HEK293 (cell line): Measurements from ENCODE around the gene HDGF.

ENCODE experiments used
- ATF2 ChIP-seq: fragments of 450-650 bp; formaldehyde crosslinking; IDR thresholded peaks from 2 replicates; pipeline ENCODE4 v1.5.1; 2016; ENCODE audit warnings: missing biosample characterization, missing genetic modification characterization, low read depth
- HOXC10 ChIP-seq: sonication (generic); formaldehyde crosslinking; IDR thresholded peaks from 2 replicates; pipeline ENCODE4 v1.8.1; 2023; ENCODE audit warnings: mild to moderate bottlenecking, missing genetic modification reagents
- HOXD13 ChIP-seq: sonication (generic); formaldehyde crosslinking; IDR thresholded peaks from 2 replicates; pipeline ENCODE4 v1.8.0; 2022; ENCODE audit warnings: missing genetic modification reagents, borderline replicate concordance
- IKZF3 ChIP-seq: fragments of 450-650 bp; IDR thresholded peaks from 2 replicates; pipeline ENCODE4 v1.5.0; 2018; ENCODE audit warnings: missing biosample characterization, mild to moderate bottlenecking, missing genetic modification characterization, moderate library complexity
- INSM2 ChIP-seq: fragments of 450-650 bp; formaldehyde crosslinking; IDR thresholded peaks from 2 replicates; pipeline ENCODE4 v1.5.1; 2016; ENCODE audit warnings: missing biosample characterization, missing genetic modification characterization
- KLF9 ChIP-seq: fragments of 450-650 bp; formaldehyde crosslinking; IDR thresholded peaks from 2 replicates; pipeline ENCODE4 v1.5.1; 2016; ENCODE audit warnings: missing biosample characterization, missing genetic modification characterization, low read depth
- REST ChIP-seq: fragments of 450-650 bp; formaldehyde crosslinking; IDR thresholded peaks from 2 replicates; pipeline ENCODE4 v1.5.1; 2016; ENCODE audit warnings: missing biosample characterization, missing genetic modification characterization
- SCRT2 ChIP-seq: fragments of 450-650 bp; formaldehyde crosslinking; IDR thresholded peaks from 2 replicates; pipeline ENCODE4 v1.5.1; 2016; ENCODE audit warnings: missing biosample characterization, missing genetic modification characterization
- ZBTB49 ChIP-seq: fragments of 450-650 bp; formaldehyde crosslinking; IDR thresholded peaks from 2 replicates; pipeline ENCODE4 v1.5.1; 2016; ENCODE audit warnings: missing biosample characterization, missing genetic modification characterization, low read depth
- ZFHX2 ChIP-seq: fragments of 450-650 bp; formaldehyde crosslinking; conservative IDR thresholded peaks from 2 replicates; pipeline ENCODE4 v1.5.1; 2016; ENCODE audit warnings: missing biosample characterization, missing genetic modification characterization
- ZFP3 ChIP-seq: fragments of 450-650 bp; formaldehyde crosslinking; IDR thresholded peaks from 2 replicates; pipeline ENCODE4 v1.5.1; 2016; ENCODE audit warnings: low read depth, missing biosample characterization, missing genetic modification characterization
- ZNF140 ChIP-seq: fragments of 450-650 bp; formaldehyde crosslinking; IDR thresholded peaks from 2 replicates; pipeline ENCODE4 v1.5.1; 2016; ENCODE audit warnings: missing biosample characterization, missing genetic modification characterization
- ZNF157 ChIP-seq: fragments of 450-650 bp; formaldehyde crosslinking; IDR thresholded peaks from 2 replicates; pipeline ENCODE4 v1.5.1; 2016; ENCODE audit warnings: missing biosample characterization, missing genetic modification characterization
- ZNF16 ChIP-seq: fragments of 450-650 bp; formaldehyde crosslinking; IDR thresholded peaks from 2 replicates; pipeline ENCODE4 v1.5.1; 2016; ENCODE audit warnings: low read depth, missing biosample characterization, missing genetic modification characterization
- ZNF169 ChIP-seq: fragments of 450-650 bp; formaldehyde crosslinking; IDR thresholded peaks from 2 replicates; pipeline ENCODE4 v1.5.1; 2016; ENCODE audit warnings: missing biosample characterization, missing genetic modification characterization
- ZNF18 ChIP-seq: fragments of 450-650 bp; formaldehyde crosslinking; IDR thresholded peaks from 2 replicates; pipeline ENCODE4 v1.5.1; 2016; ENCODE audit warnings: missing biosample characterization, missing genetic modification characterization
- ZNF184 ChIP-seq: fragments of 450-650 bp; IDR thresholded peaks from 2 replicates; pipeline ENCODE4 v1.5.1; 2018; ENCODE audit warnings: missing biosample characterization, mild to moderate bottlenecking, missing genetic modification characterization
- ZNF202 ChIP-seq: fragments of 450-650 bp; formaldehyde crosslinking; IDR thresholded peaks from 2 replicates; pipeline ENCODE4 v1.5.1; 2016; ENCODE audit warnings: missing biosample characterization, missing genetic modification characterization, borderline replicate concordance
- ZNF416 ChIP-seq: fragments of 450-650 bp; formaldehyde crosslinking; IDR thresholded peaks from 2 replicates; pipeline ENCODE4 v1.5.1; 2016; ENCODE audit warnings: missing biosample characterization, missing genetic modification characterization
- ZNF449 ChIP-seq: fragments of 450-650 bp; formaldehyde crosslinking; IDR thresholded peaks from 2 replicates; pipeline ENCODE4 v1.5.1; 2017; ENCODE audit warnings: missing biosample characterization, mild to moderate bottlenecking, missing genetic modification characterization, moderate library complexity
- ZNF488 ChIP-seq: fragments of 450-650 bp; formaldehyde crosslinking; IDR thresholded peaks from 2 replicates; pipeline ENCODE4 v1.5.1; 2016; ENCODE audit warnings: missing biosample characterization, missing genetic modification characterization
- ZNF529 ChIP-seq: fragments of 450-650 bp; formaldehyde crosslinking; IDR thresholded peaks from 2 replicates; pipeline ENCODE4 v1.5.1; 2017; ENCODE audit warnings: missing genetic modification characterization, missing biosample characterization; ENCODE audit not compliant: insufficient replicate concordance
- ZNF600 ChIP-seq: fragments of 450-650 bp; formaldehyde crosslinking; IDR thresholded peaks from 2 replicates; pipeline ENCODE4 v1.5.1; 2016; ENCODE audit warnings: missing biosample characterization, missing genetic modification characterization
- ZNF623 ChIP-seq: fragments of 450-650 bp; formaldehyde crosslinking; IDR thresholded peaks from 2 replicates; pipeline ENCODE4 v1.5.1; 2016; ENCODE audit warnings: missing biosample characterization, missing genetic modification characterization
- ZNF777 ChIP-seq: fragments of 450-650 bp; formaldehyde crosslinking; IDR thresholded peaks from 2 replicates; pipeline ENCODE4 v1.5.1; 2017; ENCODE audit warnings: missing biosample characterization, missing genetic modification characterization, borderline replicate concordance
- ZSCAN16 ChIP-seq: fragments of 450-650 bp; formaldehyde crosslinking; IDR thresholded peaks from 2 replicates; pipeline ENCODE4 v1.5.1; 2016; ENCODE audit warnings: missing biosample characterization, missing genetic modification characterization
- ZSCAN4 ChIP-seq: fragments of 450-650 bp; formaldehyde crosslinking; IDR thresholded peaks from 2 replicates; pipeline ENCODE4 v1.5.1; 2017; ENCODE audit warnings: missing biosample characterization, missing genetic modification characterization

Gene HDGF

GRCh38 chr1:156704930-156705320 is 46.5 kb downstream of the HDGF start (continued):
- TF ChIP-seq ATF2 (tag by site-specific recombination) (no peak), ZFP3 (tag by site-specific recombination) (no peak), ZNF600 (tag by site-specific recombination) (peak; percentile 42; the same call in 1 of the 2 replicates), SCRT2 (no peak), ZNF529 (tag by site-specific recombination) (no peak), ZNF157 (tag by site-specific recombination) (no peak), HOXC10 (no peak), ZNF777 (tag by site-specific recombination) (peak; percentile 64), ZNF623 (tag by site-specific recombination) (no peak), INSM2 (tag by site-specific recombination) (no peak), IKZF3 (tag by site-specific recombination) (peak; percentile 63; the same call in 1 of the 2 replicates), ZSCAN4 (no peak), ZNF140 (tag by site-specific recombination) (no peak), KLF9 (tag by site-specific recombination) (no peak), ZSCAN16 (tag by site-specific recombination) (no peak), HOXD13 (CRISPR knock-in tag) (no peak), ZNF416 (tag by site-specific recombination) (no peak), ZNF169 (tag by site-specific recombination) (no peak), ZFHX2 (tag by site-specific recombination) (no peak), ZNF16 (tag by site-specific recombination) (no peak), REST (tag by site-specific recombination) (no peak), ZNF184 (tag by site-specific recombination) (no peak), ZNF449 (tag by site-specific recombination) (peak; percentile 62; the same call in 1 of the 2 replicates), ZNF18 (tag by site-specific recombination) (no peak), ZNF488 (tag by site-specific recombination) (no peak), ZBTB49 (tag by site-specific recombination) (no peak), ZNF202 (tag by site-specific recombination) (no peak)
